Adrenal gland (tissue), 12 donors: ENCODE data around the gene ATP11A. TPM values are rescaled to one million over a fixed set of nuclear protein-coding genes. Genes with fewer than 3 reads are reported as not detected.

ENCODE experiments used
- DNase-seq, 7 donors: peaks; one replicate each; pipeline ENCODE4 v3.0.0-alpha.2; 2019 to 2020
- H3K27ac ChIP-seq, 5 donors: fragments of 200-600 bp; sonication (generic) in 4 of 5; 1 replicate in 3 of 5; 2 replicates in 2 of 5; pipeline versions ENCODE4 v1.5.1 to v1.8.0; 2016 to 2020; ENCODE audit warnings: mild to moderate bottlenecking in 1 of 5
- H3K27me3 ChIP-seq: fragments of 200-600 bp; 2 replicates; pipeline ENCODE4 v1.8.0; 2021
- H3K36me3 ChIP-seq, 2 donors: fragments of 200-600 bp; replicated peaks in 1 of 2; 1 replicate in 1 of 2; 2 replicates in 1 of 2; pipeline versions ENCODE4 v1.5.1 to v1.8.0; 2018 to 2022
- H3K4me1 ChIP-seq, 2 donors: fragments of 200-600 bp; replicated peaks in 1 of 2; 1 replicate in 1 of 2; 2 replicates in 1 of 2; pipeline versions ENCODE4 v1.5.1 to v1.8.0; 2018 to 2021
- H3K4me3 ChIP-seq, 4 donors: fragments of 200-600 bp; sonication (generic) in 3 of 4; one replicate each; pipeline ENCODE4 v1.5.1; 2016 to 2018
- H3K9me3 ChIP-seq, 3 donors: fragments of 200-600 bp; sonication (generic) in 1 of 3; replicated peaks in 1 of 3; 1 replicate in 2 of 3; 2 replicates in 1 of 3; pipeline versions ENCODE4 v1.5.1 to v1.8.0; 2016 to 2021
- POLR2A ChIP-seq, 2 donors: fragments of 450-650 bp; IDR thresholded peaks; one replicate each; pipeline ENCODE4 v1.6.1; 2017; ENCODE audit warnings: antibody characterized with exemption in 2 of 2, mild to moderate bottlenecking in 2 of 2, moderate library complexity in 1 of 2
- WGBS, 4 donors: extraction: QIAGEN DNeasy Blood & Tissue Kit in 2 of 4; methylation state at CpG; one replicate each; pipeline versions ENCODE4 v1.1.5 to v1.1.7; 2013 to 2017; 5-methylcytosine and 5-hydroxymethylcytosine counted together
- intact Hi-C, 2 donors: fragments of 100-400 bp; cut with DNase I; formaldehyde crosslinking; loops; one replicate each; pipeline versions ENCODE4 v1.14.1 to v1.15.0; 2022 to 2023
- polyA plus RNA-seq, 3 donors: library from polyadenylated mRNA; stranded (reverse); fragments of 200-250 nt in 2 of 3; fragments of 350-450 nt in 1 of 3; fragmentation: Illumina TruSeq in 1 of 3; extraction: RNeasy Lipid Tissue Mini Kit (QIAGEN cat#74804) in 1 of 3; gene quantifications; one replicate each; pipeline ENCODE4 v1.2.3, GENCODE V29; 2013 to 2014
- total RNA-seq, 9 donors: library from RNA; depleted of rRNA in 4 of 9; stranded (reverse); fragments of >200 nt in 4 of 9; fragments of 120-200 nt in 1 of 9; fragmentation: NEBNext Ultra II Directional in 1 of 9; extraction: Animal tissue kit (Norgen Biotek cat#: 25700) in 1 of 9; gene quantifications; one replicate each; pipeline versions ENCODE4 v1.1.0 to v1.2.4, GENCODE V29; 2013 to 2023
- TF ChIP-seq, protein P1 (sequence below), 6 experiments: fragments of 450-650 bp in 4 of 6; fragments of 200-600 bp in 2 of 6; sonication (generic) in 1 of 6; IDR thresholded peaks; 1 replicate in 5 of 6; 2 replicates in 1 of 6; pipeline versions ENCODE4 v1.5.1 to v1.8.0; 2016 to 2021; ENCODE audit warnings: antibody characterized with exemption in 6 of 6, mild to moderate bottlenecking in 2 of 6, moderate library complexity in 1 of 6
- donor health status: healthy with polysubstance abuse.
- donor health status: Bipolar disorder and iron deficiency.
- donor health status: DM: yes; HTN: yes; CAD: no.
- donor health status: DM: no; HTN: no; CAD: no.
- donor health status: DM: no; HTN: no; CAD: no.
- donor health status: DM: yes; HTN: yes; CAD: no.

The ATP11A gene
- total and polyA plus RNA-seq, 12 donors: 6.0 to 94.1 (median 29.8) TPM

DNA sequence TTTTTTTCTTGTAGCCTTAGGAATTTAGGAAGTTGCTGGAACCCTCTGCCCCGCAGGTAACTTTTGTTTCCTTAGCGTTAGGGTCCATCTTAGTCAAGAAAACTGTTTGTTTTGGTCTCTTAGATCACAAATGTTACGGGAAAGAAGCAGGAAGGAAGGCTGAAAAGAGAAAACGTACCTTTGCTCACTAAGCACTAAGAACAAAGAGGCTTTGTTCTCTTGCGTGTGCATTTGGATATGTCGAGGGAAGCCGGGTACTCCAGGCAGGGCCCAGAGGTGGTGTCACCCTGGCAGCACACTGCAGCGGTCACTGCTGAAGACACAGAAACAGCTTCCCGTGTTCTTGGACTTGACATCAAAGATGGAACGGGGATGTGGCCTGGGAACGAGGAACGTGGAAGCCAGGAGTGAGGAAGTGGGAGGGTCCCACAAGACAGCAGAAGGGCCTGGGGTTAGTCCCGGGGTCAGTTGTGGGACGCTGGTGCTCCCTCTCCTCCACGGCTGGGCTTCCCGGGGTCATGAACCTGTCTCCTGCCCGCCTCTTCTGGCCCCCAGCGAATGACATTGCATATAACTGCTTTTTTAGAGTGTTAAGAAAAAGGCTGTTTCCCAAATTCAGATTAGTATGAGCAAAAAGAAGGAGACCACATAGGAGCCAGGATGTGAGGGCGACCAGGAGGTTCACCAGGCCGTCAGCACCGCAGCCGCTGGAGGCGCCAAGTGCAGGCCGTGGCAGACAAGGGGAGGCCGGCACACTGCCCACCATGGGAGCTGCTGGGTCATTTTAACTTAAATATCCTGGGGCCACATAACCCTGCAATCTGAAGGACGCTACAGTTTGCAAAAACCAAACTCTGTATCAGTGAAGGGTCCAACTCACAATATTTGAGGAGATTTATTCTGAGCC is 31.6 kb downstream of the ATP11A start:
- WGBS, 4 donors: 82 to 88% (median 85%) methylated on average over 21 to 26 of the region's 26 CpGs
- intact Hi-C loops: no loop called here
- no peaks in the 10 kb centered on the region for H3K27me3 ChIP-seq
- peak overlapping the region; percentile 51 to 95 (median 92) for H3K27ac ChIP-seq
- TF ChIP-seq, protein P1, sequence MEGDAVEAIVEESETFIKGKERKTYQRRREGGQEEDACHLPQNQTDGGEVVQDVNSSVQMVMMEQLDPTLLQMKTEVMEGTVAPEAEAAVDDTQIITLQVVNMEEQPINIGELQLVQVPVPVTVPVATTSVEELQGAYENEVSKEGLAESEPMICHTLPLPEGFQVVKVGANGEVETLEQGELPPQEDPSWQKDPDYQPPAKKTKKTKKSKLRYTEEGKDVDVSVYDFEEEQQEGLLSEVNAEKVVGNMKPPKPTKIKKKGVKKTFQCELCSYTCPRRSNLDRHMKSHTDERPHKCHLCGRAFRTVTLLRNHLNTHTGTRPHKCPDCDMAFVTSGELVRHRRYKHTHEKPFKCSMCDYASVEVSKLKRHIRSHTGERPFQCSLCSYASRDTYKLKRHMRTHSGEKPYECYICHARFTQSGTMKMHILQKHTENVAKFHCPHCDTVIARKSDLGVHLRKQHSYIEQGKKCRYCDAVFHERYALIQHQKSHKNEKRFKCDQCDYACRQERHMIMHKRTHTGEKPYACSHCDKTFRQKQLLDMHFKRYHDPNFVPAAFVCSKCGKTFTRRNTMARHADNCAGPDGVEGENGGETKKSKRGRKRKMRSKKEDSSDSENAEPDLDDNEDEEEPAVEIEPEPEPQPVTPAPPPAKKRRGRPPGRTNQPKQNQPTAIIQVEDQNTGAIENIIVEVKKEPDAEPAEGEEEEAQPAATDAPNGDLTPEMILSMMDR (IDR thresholded peaks at IDR 0.05): no peak
- no peak for TF ChIP-seq POLR2A (IDR thresholded peaks at IDR 0.05)
- no peak for DNase-seq
- no peaks in the 10 kb centered on the region for H3K9me3 ChIP-seq
- no peak overlapping the region for H3K4me3 ChIP-seq
- H3K4me1 ChIP-seq: peaks cover 26 to 34% of the 10 kb centered on the region in 2 donors
- H3K36me3 ChIP-seq: no peaks in the 10 kb centered on the region

DNA sequence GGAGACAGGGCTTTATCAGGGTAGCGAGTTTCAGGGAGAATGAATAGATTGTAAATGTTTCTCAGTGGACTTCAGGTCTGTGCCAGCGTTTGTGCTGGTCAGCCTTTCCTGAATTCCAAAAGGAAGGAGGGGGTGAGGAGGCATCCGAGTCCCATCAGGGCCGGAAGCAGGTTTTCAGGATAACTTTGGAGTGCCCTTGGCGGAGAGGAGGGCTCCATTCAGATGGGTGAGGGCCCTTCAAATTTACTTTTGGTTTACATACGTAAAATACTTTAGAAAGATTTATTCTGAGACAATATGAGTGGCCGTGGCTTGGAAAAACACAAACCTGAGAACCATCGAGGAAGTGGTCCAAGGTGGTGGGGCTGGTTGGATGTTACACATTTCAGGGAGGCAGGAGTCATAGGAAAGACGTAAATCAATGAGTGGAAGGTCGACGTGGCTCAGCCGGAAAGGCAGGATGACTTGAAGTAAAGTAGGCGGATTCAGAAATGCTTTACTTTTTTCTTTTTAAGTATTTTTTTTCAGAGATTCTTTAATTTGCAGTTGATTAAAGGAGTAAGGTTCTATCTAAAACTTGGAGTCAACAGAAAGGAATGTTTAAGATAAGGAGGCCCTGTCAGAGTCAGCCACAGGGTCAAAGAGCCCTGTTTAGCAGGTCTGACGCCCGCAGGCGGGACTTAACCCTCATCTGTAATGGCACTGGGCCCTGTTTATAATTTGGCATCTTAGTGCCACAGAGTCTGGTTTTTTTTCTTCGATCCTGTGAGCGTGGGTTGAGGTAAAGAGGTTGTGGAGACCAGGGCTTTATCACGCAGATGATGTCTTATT is 32.8 kb downstream of the ATP11A start:
- Histone ChIP-seq H3K4me1 (peaks cover 26 to 34% of the 10 kb centered on the region in 2 donors), H3K36me3 (no peaks in the 10 kb centered on the region), H3K4me3 (peak overlapping the region in 1 of 4 donors; percentile 9), H3K9me3 (no peaks in the 10 kb centered on the region), H3K27me3 (no peaks in the 10 kb centered on the region), H3K27ac (peak overlapping the region; percentile 51 to 95 (median 92))
- peak; percentile 72 to 95 (median 92) for DNase-seq
- TF ChIP-seq POLR2A (IDR thresholded peaks at IDR 0.05): peak in 1 of 2 donors; percentile 44
- TF ChIP-seq, protein P1 (IDR thresholded peaks at IDR 0.05): no peak
- intact Hi-C loops: no loop called here
- 24 to 35% (median 27%) methylated on average over 18 to 19 of the region's 19 CpGs for WGBS, 4 donors

DNA sequence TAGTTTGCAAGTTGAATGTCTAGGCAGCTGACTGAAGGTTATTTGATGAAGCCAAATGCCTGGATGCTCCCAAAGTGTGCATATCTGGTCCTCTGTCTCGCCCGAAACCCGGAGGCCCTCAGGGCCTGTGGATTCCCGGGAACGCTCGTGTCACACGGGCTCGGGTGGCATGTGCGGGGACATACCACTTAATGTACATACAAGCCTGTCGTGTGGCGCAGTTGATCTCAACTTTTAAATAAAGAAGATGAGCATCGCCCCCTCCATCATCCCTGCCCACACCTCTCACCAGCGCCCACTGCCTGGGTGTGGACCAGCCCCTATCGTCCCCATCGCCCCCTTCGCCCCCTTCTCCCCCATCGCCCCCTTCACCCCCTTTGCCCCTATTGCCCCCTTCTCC is 33.9 kb downstream of the ATP11A start:
- no peak for TF ChIP-seq POLR2A (IDR thresholded peaks at IDR 0.05)
- TF ChIP-seq, protein P1 (IDR thresholded peaks at IDR 0.05): no peak
- DNase-seq: no peak
- peaks cover 26 to 34% of the 10 kb centered on the region in 2 donors for H3K4me1 ChIP-seq
- no peaks in the 10 kb centered on the region for H3K9me3 ChIP-seq
- H3K27me3 ChIP-seq: no peaks in the 10 kb centered on the region
- intact Hi-C loops: no loop called here
- H3K36me3 ChIP-seq: no peaks in the 10 kb centered on the region
- 93 to 97% (median 95%) methylated on average over 17 of the region's 17 CpGs for WGBS, 4 donors
- H3K27ac ChIP-seq: peak overlapping the region in 3 of 5 donors; percentile 18 to 95 (median 93)
- no peak overlapping the region for H3K4me3 ChIP-seq

DNA sequence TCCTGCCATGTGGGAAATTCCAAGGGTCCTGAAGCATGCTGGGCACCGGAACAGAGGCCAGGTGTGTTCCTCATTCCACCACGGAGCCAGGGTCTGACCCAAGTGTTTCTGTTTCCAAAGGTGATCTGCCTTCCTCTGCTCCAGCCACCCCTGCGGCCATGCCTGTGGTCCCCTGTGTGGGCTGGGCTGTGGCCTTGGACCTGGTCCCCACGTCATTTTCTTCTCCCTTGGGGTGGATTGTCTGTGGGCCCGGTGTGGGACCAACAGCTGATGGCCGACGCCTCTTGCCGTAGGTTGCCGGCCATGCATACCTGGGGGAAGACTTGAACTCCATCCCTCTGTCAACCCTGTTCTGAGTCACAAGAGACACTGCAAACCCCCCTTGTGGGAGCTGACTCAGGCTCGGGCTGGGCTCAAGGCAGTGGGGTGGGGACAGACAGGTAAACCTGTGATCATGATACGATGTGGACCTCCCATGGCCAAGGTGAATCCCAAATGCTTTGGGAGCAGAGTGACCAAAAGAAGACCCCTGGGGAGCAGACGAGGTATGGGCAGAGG is 35.0 kb downstream of the ATP11A start:
- peaks cover 26 to 34% of the 10 kb centered on the region in 2 donors for H3K4me1 ChIP-seq
- intact Hi-C loops: no loop called here
- 77 to 83% (median 79%) methylated on average over 4 to 12 of the region's 12 CpGs for WGBS, 4 donors
- no peak overlapping the region for H3K4me3 ChIP-seq
- H3K27ac ChIP-seq: peak overlapping the region in 3 of 5 donors; percentile 59 to 83 (median 78)
- no peaks in the 10 kb centered on the region for H3K9me3 ChIP-seq
- no peaks in the 10 kb centered on the region for H3K27me3 ChIP-seq
- no peak for DNase-seq
- TF ChIP-seq, protein P1 (IDR thresholded peaks at IDR 0.05): no peak
- no peak for TF ChIP-seq POLR2A (IDR thresholded peaks at IDR 0.05)
- H3K36me3 ChIP-seq: no peaks in the 10 kb centered on the region
